ENCODE results near the gene ARHGAP18.

The ARHGAP18 gene

GRCh38 chr6:129645830-129646579, 64.0 kb downstream of the ARHGAP18 start:
- DNase-seq (ENCODE audit: low read depth in 2 of 3, low spot score in 1 of 3), result no peak

- DNase-seq (ENCODE audit: low read depth in 2 of 3, low spot score in 1 of 3), result no peak
Measured at GRCh38 chr6:129645106-129645829, 64.7 kb downstream of the ARHGAP18 start.

GRCh38 chr6:129644567-129645015, 65.4 kb downstream of the ARHGAP18 start:
- DNase-seq (ENCODE audit: low read depth in 2 of 3, low spot score in 1 of 3), result no peak

- no peak for DNase-seq (ENCODE audit: low read depth in 2 of 3, low spot score in 1 of 3)
Measured at GRCh38 chr6:129643968-129644367, 66.0 kb downstream of the ARHGAP18 start.

GRCh38 chr6:129643176-129643575, 66.8 kb downstream of the ARHGAP18 start:
- DNase-seq (ENCODE audit: low read depth in 2 of 3, low spot score in 1 of 3), result no peak

- DNase-seq (ENCODE audit: low read depth in 2 of 3, low spot score in 1 of 3), result no peak
Measured at GRCh38 chr6:129642322-129642721, 67.7 kb downstream of the ARHGAP18 start.

GRCh38 chr6:129641344-129641743, 68.6 kb downstream of the ARHGAP18 start:
- DNase-seq (ENCODE audit: low read depth in 2 of 3, low spot score in 1 of 3), result no peak

GRCh38 chr6:129638686-129639085, 71.3 kb downstream of the ARHGAP18 start:
- DNase-seq (ENCODE audit: low read depth in 2 of 3, low spot score in 1 of 3), result no peak

GRCh38 chr6:129638055-129638684, 71.8 kb downstream of the ARHGAP18 start:
- DNase-seq (ENCODE audit: low read depth in 2 of 3, low spot score in 1 of 3), result no peak

GRCh38 chr6:129637340-129638054, 72.5 kb downstream of the ARHGAP18 start:
- DNase-seq (ENCODE audit: low read depth in 2 of 3, low spot score in 1 of 3), result no peak

GRCh38 chr6:129635396-129636130, 74.4 kb downstream of the ARHGAP18 start:
- DNase-seq (ENCODE audit: low read depth in 2 of 3, low spot score in 1 of 3), result no peak

- no peak for DNase-seq (ENCODE audit: low read depth in 2 of 3, low spot score in 1 of 3)
Measured at GRCh38 chr6:129634411-129635230, 75.4 kb downstream of the ARHGAP18 start.

- no peak for DNase-seq (ENCODE audit: low read depth in 2 of 3, low spot score in 1 of 3)
Measured at GRCh38 chr6:129633529-129633928, 76.4 kb downstream of the ARHGAP18 start.

GRCh38 chr6:129632172-129632613, 77.8 kb downstream of the ARHGAP18 start:
- no peak for DNase-seq (ENCODE audit: low read depth in 2 of 3, low spot score in 1 of 3)

GRCh38 chr6:129631070-129631469, 78.9 kb downstream of the ARHGAP18 start:
- no peak for DNase-seq (ENCODE audit: low read depth in 2 of 3, low spot score in 1 of 3)

GRCh38 chr6:129630596-129630995, 79.4 kb downstream of the ARHGAP18 start:
- no peak for DNase-seq (ENCODE audit: low read depth in 2 of 3, low spot score in 1 of 3)

GRCh38 chr6:129628101-129628815, 81.7 kb downstream of the ARHGAP18 start:
- no peak for DNase-seq (ENCODE audit: low read depth in 2 of 3, low spot score in 1 of 3)

GRCh38 chr6:129624488-129624887, 85.5 kb downstream of the ARHGAP18 start:
- DNase-seq (ENCODE audit: low read depth in 2 of 3, low spot score in 1 of 3), result no peak

Measured in stimulated activated CD4-positive, alpha-beta T cell treated with anti-CD3 and anti-CD28 coated beads, Interleukin-12 subunit alpha, Interleukin-12 subunit beta, amount 100 ng/mL, for 48 hours (primary cell).